Fibroblast of gingiva (primary cell): ENCODE measurements around the gene ABCC2.
"Not testable (repeated sequence)": the region's sequence is repeated elsewhere in the genome, so short reads cannot be mapped to it uniquely, and the experiment has no call there.

Experiments
- DNase-seq: peaks from one replicate; pipeline ENCODE4 v3.0.0-alpha.2; 2011; ENCODE audit warnings: low read depth

Gene ABCC2

GRCh38 chr10:99809481-99809880, 27.0 kb downstream of the ABCC2 start:
- no peak for DNase-seq

- peak; percentile 87 for DNase-seq
These were observed 27.6 kb downstream of the ABCC2 start for GRCh38 chr10:99809931-99810615.

- DNase-seq = no peak
These were observed 29.7 kb downstream of the ABCC2 start for GRCh38 chr10:99812177-99812576.

- no peak for DNase-seq
These were observed 31.7 kb downstream of the ABCC2 start for GRCh38 chr10:99814143-99814542.

- DNase-seq = peak; percentile 12
These were observed 33.2 kb downstream of the ABCC2 start for GRCh38 chr10:99815621-99816020.

GRCh38 chr10:99827936-99828335, 45.5 kb downstream of the ABCC2 start:
- peak; percentile 78 for DNase-seq

- no peak for DNase-seq
These were observed 46.0 kb downstream of the ABCC2 start for GRCh38 chr10:99828464-99828863.

GRCh38 chr10:99832439-99832838, 50.0 kb downstream of the ABCC2 start:
- DNase-seq = no peak

- peak; percentile 22 for DNase-seq
These were observed 52.0 kb downstream of the ABCC2 start for GRCh38 chr10:99834410-99834809.

GRCh38 chr10:99835947-99836346, 53.5 kb downstream of the ABCC2 start:
- no peak for DNase-seq

GRCh38 chr10:99836711-99837110, 54.3 kb downstream of the ABCC2 start:
- DNase-seq = no peak

GRCh38 chr10:99840859-99841258, 58.4 kb downstream of the ABCC2 start:
- not testable (repeated sequence) for DNase-seq

- no peak for DNase-seq
These were observed 59.3 kb downstream of the ABCC2 start for GRCh38 chr10:99841746-99842145.

GRCh38 chr10:99843310-99843709, 60.9 kb downstream of the ABCC2 start:
- DNase-seq = peak; percentile 51

GRCh38 chr10:99844433-99844955, 62.1 kb downstream of the ABCC2 start:
- no peak for DNase-seq

GRCh38 chr10:99845837-99846382, 63.5 kb downstream of the ABCC2 start:
- DNase-seq = peak; percentile 88

GRCh38 chr10:99849057-99849456, 66.6 kb downstream of the ABCC2 start:
- no peak for DNase-seq

GRCh38 chr10:99849536-99849935, 67.1 kb downstream of the ABCC2 start:
- DNase-seq = no peak

GRCh38 chr10:99850021-99850766, 67.8 kb downstream of the ABCC2 start:
- peak; percentile 17 for DNase-seq

- DNase-seq = no peak
These were observed 68.4 kb downstream of the ABCC2 start for GRCh38 chr10:99850767-99851340.

- no peak for DNase-seq
These were observed 69.4 kb downstream of the ABCC2 start for GRCh38 chr10:99851825-99852224.

GRCh38 chr10:99852481-99853213, 70.2 kb downstream of the ABCC2 start:
- no peak for DNase-seq
